ENCODE results near the gene OR10H4.
"Not testable (repeated sequence)": the region's sequence is repeated elsewhere in the genome, so short reads cannot be mapped to it uniquely, and the experiment has no call there.

The OR10H4 gene

GRCh38 chr19:15948223-15949058, at the start of gene OR10H4:
Gene OR10H4 (plus strand): TSS chr19:15949008. CDS start chr19:15949008, 0 bp downstream.
- no peaks in the 10 kb centered on the region for H3K4me1 ChIP-seq
- H3K4me2 ChIP-seq, result no peak within 1 kb of the TSS
- H3K4me3 ChIP-seq, result no peak within 1 kb of the TSS
- no peak within 1 kb of the TSS for H3K27ac ChIP-seq
- H3K9me3 ChIP-seq (replicated peaks in 1 of 11), result peaks cover 41 to 54% (median 49%) of the 10 kb centered on the region in 11 experiments
- no peaks in the 10 kb centered on the region; a peak in 1 of 22 replicates for H3K36me3 ChIP-seq
- TF ChIP-seq Cebpa-rat (IDR thresholded peaks at IDR 0.05), result no peak
- no peak within 1 kb of the TSS for H3K9ac ChIP-seq
- H3K27me3 ChIP-seq, result no peaks in the 10 kb centered on the region
- no peaks in the 10 kb centered on the region for H4K20me1 ChIP-seq

DNA sequence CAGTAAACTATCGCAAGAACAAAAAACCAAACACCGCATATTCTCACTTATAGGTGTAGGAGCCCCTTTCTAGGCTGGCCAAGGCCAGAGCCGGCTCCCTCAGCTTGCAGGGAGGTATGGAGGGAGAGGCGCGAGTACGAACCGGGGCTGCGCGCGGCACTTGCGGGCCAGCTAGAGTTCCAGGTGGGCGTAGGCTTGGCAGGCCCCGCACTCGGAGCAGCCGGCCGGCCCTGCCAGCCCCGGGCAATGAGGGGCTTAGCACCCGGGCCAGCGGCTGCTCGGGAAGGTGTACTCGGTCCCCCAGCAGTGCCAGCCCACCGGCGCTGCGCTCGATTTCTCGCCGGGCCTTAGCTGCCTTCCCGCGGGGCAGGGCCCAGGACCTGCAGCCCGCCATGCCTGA, 49.2 kb upstream of the OR10H4 start:
- not testable (repeated sequence) for H3K4me1 ChIP-seq; H3K4me3 ChIP-seq; H3K4me2 ChIP-seq; H3K36me3 ChIP-seq; H3K27me3 ChIP-seq; H4K20me1 ChIP-seq; H3K9ac ChIP-seq; H3K27ac ChIP-seq; H3K9me3 ChIP-seq (replicated peaks in 1 of 11)

DNA sequence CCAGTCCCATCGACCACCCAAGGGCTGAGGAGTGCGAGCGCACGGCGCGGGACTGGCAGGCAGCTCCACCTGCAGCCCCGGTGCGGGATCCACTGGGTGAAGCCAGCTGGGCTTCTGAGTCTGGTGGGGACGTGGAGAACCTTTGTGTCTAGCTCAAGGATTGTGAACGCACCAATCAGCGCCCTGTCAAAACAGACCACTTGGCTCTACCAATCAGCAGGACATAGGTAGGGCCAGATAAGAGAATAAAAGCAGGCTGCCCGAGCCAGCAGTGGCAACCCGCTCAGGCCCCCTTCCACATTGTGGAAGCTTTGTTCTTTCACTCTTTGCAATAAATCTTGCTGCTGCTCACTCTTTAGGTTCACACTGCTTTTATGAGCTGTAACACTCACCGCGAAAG, 48.8 kb upstream of the OR10H4 start:
- not testable (repeated sequence) for H3K4me2 ChIP-seq, H3K4me3 ChIP-seq, H3K27ac ChIP-seq, H3K9ac ChIP-seq, H4K20me1 ChIP-seq, H3K36me3 ChIP-seq, H3K4me1 ChIP-seq, H3K27me3 ChIP-seq
- H3K9me3 ChIP-seq (replicated peaks in 1 of 11), result peaks cover 0 to 12% (median 0%) of the 10 kb centered on the region in 11 experiments; a peak in 8 of 22 replicates

DNA sequence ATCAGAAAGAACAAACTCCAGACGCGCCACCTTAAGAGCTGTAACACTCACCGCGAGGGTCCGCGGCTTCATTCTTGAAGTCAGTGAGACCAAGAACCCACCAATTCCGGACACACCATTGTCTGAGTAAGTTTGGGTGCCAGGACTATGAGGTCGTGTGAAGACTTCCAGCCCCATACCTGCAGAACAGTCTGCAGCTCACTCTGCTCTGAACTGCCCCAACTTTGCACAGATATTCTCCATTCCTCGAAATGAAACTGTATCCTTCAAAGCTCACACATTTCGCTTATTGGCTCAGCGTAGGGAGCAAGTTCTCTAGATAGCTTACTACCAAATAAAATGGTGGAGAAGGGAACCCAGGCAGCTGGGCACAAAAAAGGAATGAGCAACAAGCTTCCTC, 48.3 kb upstream of the OR10H4 start:
- Histone ChIP-seq H3K4me2 (no peak overlapping the region), H3K27ac (no peak overlapping the region), H3K9me3 (replicated peaks in 1 of 11) (peaks cover 0 to 17% (median 0%) of the 10 kb centered on the region in 11 experiments; a peak in 8 of 22 replicates), H3K9ac (no peak overlapping the region), H3K36me3 (no peaks in the 10 kb centered on the region), H4K20me1 (no peaks in the 10 kb centered on the region), H3K27me3 (no peaks in the 10 kb centered on the region), H3K4me3 (no peak overlapping the region), H3K4me1 (no peaks in the 10 kb centered on the region)
- TF ChIP-seq Cebpa-rat (IDR thresholded peaks at IDR 0.05), result no peak

DNA sequence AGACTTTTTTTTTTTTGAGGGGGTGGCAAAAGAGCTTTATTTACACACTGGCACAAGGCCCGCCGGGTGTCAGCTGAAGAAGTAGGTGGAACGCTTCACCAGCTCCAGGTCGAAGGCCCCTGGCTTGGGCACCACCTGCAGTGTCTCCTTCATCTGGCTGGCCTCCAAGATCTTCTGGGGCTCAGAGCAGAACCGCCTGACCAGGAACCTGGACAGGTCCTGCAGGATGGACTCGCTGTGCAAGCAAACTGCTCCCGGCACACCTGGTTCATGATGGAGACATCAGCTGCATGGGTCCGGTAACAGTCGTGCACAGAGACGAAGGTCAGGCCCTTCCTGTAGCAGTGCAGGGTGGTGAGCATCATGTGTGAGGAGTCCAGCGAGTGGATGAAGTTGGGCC, 46.6 kb upstream of the OR10H4 start:
- Histone ChIP-seq H3K36me3 (no peaks in the 10 kb centered on the region), H3K4me2 (no peak overlapping the region), H3K9ac (no peak overlapping the region), H3K9me3 (replicated peaks in 1 of 11) (peaks cover 0 to 17% (median 0%) of the 10 kb centered on the region in 11 experiments; a peak in 9 of 22 replicates), H3K27me3 (no peaks in the 10 kb centered on the region), H3K4me1 (no peaks in the 10 kb centered on the region), H3K27ac (no peak overlapping the region), H4K20me1 (no peaks in the 10 kb centered on the region), H3K4me3 (no peak overlapping the region)
- TF ChIP-seq Cebpa-rat (IDR thresholded peaks at IDR 0.05), result no peak

GRCh38 chr19:15902898-15903297, 45.9 kb upstream of the OR10H4 start:
- H3K9ac ChIP-seq, H3K4me3 ChIP-seq, H3K36me3 ChIP-seq, H3K27ac ChIP-seq, H3K4me2 ChIP-seq, H4K20me1 ChIP-seq, H3K27me3 ChIP-seq, H3K4me1 ChIP-seq: not testable (repeated sequence)
- peaks cover 0 to 17% (median 0%) of the 10 kb centered on the region in 11 experiments; a peak in 9 of 22 replicates for H3K9me3 ChIP-seq (replicated peaks in 1 of 11)

- no peaks in the 10 kb centered on the region for H3K27me3 ChIP-seq
- no peaks in the 10 kb centered on the region for H3K36me3 ChIP-seq
- H3K4me1 ChIP-seq, result no peaks in the 10 kb centered on the region
- no peaks in the 10 kb centered on the region for H4K20me1 ChIP-seq
- H3K4me2 ChIP-seq, result no peak overlapping the region
- no peak overlapping the region for H3K27ac ChIP-seq
- TF ChIP-seq Cebpa-rat (IDR thresholded peaks at IDR 0.05), result no peak
- no peak overlapping the region for H3K9ac ChIP-seq
- peaks cover 0 to 17% (median 0%) of the 10 kb centered on the region in 11 experiments; a peak in 9 of 22 replicates for H3K9me3 ChIP-seq (replicated peaks in 1 of 11)
- H3K4me3 ChIP-seq, result no peak overlapping the region
Measured at GRCh38 chr19:15905026-15905425, 43.8 kb upstream of the OR10H4 start.

DNA sequence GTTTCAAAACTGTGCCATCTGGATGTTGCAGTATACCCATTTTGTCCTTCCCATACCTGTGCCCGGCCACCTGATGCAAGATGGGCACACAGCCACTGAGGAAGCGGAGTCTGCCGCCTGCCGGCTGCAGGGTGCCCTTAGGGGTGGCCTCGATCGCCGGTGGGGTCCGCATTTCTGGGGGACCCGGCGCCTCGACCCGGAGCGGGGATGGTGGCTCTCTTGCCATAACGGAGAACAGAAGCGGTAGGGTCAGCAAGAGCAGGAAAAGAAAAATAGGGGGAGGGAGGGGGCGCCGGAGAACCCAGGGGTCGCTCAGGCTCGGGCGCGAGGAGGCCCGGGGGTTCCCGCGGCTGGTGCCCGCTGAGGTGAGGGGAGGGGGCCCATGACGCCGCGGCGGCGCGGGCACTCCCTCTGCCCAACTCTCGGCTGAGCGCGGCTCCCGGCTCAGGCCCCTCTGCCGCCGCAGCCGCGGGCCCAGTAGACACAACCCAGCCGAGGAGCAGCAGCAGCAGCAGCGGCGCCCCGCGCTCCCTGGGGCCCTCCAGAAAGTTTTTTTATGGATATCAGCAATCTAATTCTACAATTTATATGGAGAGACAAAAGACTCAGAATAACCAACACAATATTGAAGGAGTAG, 37.1 kb upstream of the OR10H4 start:
- Histone ChIP-seq H3K4me2 (no peak overlapping the region), H3K9ac (no peak overlapping the region), H3K4me3 (no peak overlapping the region), H3K27me3 (peaks cover 5 to 13% (median 9%) of the 10 kb centered on the region in 11 experiments; a peak in 14 of 22 replicates), H3K4me1 (no peaks in the 10 kb centered on the region), H3K36me3 (no peaks in the 10 kb centered on the region), H3K27ac (no peak overlapping the region), H4K20me1 (no peaks in the 10 kb centered on the region), H3K9me3 (replicated peaks in 1 of 11) (peaks cover 17 to 25% (median 21%) of the 10 kb centered on the region in 11 experiments)
- no peak for TF ChIP-seq Cebpa-rat (IDR thresholded peaks at IDR 0.05)

DNA sequence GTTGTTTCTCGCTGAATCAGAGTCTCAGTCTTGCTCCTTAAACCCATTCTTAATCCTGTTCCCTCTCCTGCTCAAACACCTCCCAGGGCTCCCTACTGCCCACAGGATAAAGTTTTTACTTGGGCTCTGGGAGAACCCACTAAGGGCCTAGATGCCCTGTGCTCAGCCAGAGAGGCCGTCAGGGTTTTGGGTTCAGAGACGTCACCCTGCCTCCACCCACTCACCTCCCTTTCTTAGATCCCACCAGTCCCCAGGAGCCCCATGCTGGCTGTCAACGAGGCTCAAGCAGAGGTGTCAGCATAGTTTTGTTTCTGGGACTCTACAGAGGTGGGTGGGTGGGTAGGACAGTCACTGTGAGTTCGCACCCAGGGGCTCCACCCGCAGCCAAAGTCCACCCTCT, 35.4 kb upstream of the OR10H4 start:
- Histone ChIP-seq H3K4me3 (no peak overlapping the region), H3K9me3 (replicated peaks in 1 of 11) (peaks cover 18 to 25% (median 21%) of the 10 kb centered on the region in 11 experiments), H3K9ac (no peak overlapping the region), H3K36me3 (no peaks in the 10 kb centered on the region), H4K20me1 (no peaks in the 10 kb centered on the region), H3K27ac (no peak overlapping the region), H3K27me3 (peaks cover 5 to 13% (median 9%) of the 10 kb centered on the region in 11 experiments; a peak in 14 of 22 replicates), H3K4me2 (no peak overlapping the region), H3K4me1 (peaks cover 0 to 4% (median 0%) of the 10 kb centered on the region in 10 experiments; a peak in 1 of 20 replicates)
- TF ChIP-seq Cebpa-rat (IDR thresholded peaks at IDR 0.05), result no peak

Data from BLaER1 treated with 17β-estradiol and CSF1 and Interleukin-3, amounts not matched to agents 10 nM and 100 nM (cell line).